Tongue (tissue), 2 donors: Measurements from ENCODE around the gene MAN2B2. TPM values are rescaled to one million over a fixed set of nuclear protein-coding genes. Genes with fewer than 3 reads are reported as not detected.

Source experiments
- DNase-seq: peaks from one replicate; pipeline ENCODE4 v3.0.0-alpha.2; 2015
- total RNA-seq: library from RNA; depleted of rRNA; stranded (reverse); fragments of >200 nt; gene quantifications from one replicate; pipeline ENCODE4 v1.2.3, GENCODE V29; 2014

The MAN2B2 gene
- 8.4 TPM for total RNA-seq

DNA sequence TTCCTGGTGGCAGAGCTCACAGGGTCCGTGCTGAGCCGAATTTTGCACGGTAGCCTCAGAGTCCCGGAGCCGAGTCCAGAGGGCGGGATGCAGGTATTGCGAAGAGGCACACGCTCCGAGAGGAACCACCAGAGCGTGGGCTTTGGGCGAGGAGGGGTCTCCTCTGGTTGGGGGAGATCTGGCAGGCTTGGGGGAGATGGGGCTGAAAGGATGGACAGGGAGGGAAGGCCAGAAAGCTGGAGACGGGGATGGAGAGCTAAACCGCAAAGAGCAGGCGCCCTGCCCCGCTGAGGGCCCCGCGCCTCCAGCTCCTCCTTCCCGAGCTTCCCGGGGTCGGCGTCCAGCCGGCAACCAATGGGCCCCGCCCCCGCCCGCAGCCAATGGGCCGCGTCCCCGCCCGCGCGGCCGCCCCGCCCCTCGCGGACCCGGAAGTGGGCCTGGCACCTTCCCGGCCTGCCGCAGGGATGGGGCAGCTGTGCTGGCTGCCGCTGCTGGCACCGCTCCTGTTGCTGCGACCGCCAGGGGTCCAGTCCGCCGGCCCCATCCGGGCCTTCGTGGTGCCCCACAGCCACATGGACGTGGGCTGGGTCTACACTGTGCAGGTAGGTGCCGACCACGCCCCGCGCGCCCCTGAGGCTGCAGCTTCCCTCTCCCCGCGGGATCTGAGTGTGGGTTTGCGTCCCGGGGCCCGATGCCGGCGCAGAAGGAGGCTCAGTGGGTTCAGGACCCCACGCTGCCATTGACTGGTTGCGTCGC lies at the start of gene MAN2B2:
Gene MAN2B2, plus strand, starts transcription at position 443 of the 756 bp plus-strand sequence. Its CDS starts 22 bp downstream, at position 465.
- peak; percentile 92 for DNase-seq

DNA sequence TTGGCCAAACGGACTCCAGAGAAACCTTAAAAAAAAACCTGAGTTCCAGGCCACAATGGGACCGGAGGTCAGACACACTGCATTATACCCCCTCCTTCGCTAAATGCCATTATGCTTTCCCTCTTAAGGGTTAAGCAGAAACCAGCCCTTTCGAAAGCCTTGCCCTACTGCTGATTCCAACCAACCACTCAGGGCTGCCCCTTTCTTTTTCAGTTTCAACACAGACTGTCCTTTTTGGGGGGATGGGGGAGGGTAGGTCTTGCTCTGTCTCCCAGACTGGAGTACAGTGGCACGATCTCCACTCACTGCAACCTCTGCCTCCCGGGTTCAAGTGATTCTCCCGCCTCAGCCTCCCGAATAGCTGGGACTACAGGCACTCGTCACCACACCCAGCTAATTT lies 49.5 kb upstream of the MAN2B2 start:
- DNase-seq: no peak

DNA sequence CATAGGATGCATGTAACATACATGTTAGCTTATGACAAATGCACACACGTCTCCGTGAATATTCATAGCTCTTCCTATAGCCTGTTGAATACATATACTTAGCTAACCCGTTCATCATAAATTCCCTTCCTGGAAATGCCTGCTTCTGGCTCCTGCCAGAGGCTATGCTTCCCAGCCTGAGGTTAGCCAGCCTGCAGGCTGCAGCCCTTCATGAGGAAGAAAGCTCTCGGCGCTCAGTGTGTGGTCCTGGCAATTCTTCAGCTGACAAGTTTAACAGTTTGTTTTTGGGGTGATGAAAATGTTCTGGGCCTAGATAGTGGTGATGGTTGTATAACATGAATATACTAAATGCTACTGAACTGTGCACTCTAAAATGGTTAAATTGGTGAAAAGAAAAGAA lies 48.8 kb upstream of the MAN2B2 start:
- no peak for DNase-seq

DNA sequence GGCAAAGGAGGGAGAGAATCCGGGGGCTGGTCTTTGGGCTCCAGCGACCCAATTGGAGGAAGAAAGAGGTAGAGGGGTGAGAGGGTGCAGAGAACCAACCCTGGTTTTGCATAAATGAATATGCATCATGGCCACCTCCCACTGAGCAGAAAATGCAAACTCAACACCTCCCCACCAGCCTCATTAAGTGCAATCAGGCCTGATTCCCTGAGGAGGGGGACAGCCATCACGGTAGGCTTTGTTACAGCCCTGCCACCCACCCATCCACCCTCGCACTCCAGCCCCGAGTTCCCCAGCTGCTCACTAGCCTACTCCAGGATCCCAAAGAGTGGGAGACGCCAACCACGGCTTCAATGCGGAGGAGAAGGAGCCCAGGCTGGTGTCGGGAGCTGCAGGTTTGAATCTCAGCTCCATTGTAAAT lies 48.3 kb upstream of the MAN2B2 start:
- no peak for DNase-seq

DNA sequence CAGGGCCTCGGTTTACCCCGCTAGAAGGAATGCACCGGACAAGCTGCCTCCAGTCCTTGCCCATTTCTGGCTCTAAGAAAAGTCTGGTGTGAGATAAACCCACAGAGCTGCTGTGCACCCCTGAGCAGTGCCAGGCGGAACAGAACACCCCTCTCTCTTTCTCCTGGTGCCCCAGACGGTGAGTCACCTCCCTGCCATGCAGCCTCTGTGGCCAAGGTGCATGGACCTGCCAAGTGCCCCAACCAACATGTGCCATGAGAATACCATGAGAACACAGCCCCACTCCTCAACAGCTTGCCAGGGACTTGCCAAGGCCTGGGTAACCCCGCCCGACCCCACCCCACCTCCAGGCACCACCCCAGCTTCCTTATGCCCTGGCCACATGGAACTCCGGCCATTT lies 47.7 kb upstream of the MAN2B2 start:
- no peak for DNase-seq

DNA sequence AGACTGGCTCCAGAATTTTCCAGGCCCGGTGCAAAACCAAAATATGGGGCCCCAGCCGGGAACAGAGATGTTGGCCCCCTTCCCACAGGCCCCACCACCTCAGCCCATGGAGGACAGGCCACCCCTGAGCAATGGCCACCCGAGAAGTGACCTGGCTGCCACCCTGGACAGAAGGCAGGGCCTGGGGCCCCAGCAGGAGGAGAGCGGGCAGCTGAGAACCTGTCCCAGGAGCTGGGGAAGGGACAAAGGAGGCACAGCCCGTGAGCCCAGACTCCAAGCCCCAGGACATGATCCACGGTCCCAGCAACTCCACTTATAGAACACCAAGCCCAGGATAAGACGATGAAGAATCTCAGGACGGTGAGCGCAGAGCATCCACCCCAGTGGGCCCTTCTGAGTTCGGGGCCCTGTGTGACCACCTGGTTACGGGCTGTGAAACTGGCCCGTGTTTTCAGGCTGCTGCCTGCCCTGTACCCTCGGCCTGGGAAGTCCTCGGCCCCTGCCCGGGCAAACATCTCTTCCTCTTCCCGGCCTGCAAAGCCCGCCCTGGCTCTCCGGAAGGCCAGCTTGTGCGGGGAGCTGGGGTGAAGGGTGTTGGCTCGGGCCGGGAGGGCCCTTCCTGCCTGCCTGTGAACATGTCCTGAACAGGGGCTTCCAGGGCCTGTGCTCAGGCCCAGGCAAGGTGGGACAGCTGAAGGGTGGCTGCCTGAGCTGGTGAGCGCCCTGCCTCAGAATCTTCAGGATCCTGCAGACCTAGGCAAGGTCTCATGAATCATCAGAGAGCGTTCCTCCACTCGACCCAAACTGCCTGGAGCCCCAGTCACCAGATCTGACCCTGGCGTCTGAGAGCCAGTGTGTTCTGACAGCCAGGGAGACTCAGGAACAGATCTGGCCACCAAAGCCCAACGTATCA lies 47.0 kb upstream of the MAN2B2 start:
- no peak for DNase-seq

DNA sequence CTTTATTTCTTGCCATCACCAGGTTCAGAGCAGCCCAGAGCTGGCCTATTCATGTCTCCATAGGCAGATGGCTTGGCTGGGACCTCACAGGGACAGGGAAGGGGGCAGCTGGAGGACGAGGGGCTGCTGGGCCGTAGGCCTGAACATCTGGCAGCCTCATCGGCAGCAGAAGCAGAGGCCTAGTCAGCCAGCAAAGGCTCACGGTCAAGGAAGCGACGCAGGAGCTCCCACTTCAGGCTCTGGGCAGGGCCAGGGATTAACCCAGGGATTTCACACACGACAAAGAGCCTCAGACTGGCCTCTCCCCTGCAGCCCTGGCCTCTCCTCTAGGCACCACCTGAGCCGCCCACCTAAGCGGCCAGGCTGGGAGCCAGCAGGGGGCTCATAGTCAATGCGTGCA lies 46.0 kb upstream of the MAN2B2 start:
- DNase-seq: peak; percentile 14

DNA sequence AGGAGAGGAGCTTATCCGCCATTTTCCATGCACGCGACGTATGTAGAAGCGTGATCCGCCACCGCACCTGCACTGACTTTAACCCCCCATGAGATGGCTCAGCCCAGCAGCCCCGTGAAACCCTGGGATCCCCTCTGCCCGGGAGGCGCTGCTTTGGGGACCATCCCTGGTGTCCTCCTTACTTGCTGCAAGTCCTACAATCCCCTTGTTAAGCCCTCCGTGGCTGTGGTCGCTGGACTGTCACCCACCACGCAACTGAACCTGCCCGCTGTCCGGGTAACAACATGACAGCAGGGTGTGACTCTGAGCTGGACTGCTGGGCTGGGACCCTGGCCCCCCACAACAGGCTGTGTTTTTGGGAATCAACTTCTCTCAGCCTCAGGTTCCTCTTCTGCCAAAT lies 44.7 kb upstream of the MAN2B2 start:
- DNase-seq: no peak

DNA sequence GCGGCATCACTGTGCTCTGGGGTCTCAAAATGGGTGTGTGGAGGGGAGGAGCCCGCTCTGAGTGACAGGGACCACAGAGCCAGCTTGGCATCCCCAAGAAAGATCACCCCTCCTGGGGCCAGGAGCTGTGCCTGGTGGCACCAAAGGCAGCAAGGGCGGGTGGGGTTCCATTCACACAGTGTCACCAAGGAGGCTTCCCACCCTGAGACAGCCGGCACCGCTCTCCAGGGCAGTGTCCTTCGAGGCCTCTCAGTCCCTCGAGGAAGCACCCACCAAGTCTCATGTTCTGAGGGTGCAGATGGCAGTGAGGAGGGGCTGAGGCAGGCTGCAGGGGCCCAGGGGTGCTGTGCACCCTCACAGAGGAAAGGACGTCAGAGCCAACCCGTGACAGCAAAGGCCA lies 44.0 kb upstream of the MAN2B2 start:
- DNase-seq: no peak

DNA sequence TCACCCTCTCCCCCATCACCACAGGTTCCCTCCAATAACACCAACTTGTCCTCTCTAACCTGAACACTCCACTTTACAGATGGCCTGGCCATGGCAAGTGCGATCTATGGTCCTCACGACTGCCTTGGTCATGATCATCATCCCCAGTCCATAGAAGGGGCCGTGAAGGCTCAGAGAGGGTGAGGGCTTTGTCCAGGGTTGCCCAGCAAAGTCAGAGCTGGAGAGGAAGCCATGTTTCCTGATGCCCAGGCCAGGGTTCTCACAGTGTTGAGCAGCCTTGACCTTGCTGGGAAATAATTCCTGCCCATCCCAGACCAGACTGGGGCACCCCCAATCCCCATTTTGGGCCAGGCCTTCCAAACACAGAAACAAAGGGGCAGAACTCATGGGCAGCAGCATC lies 42.9 kb upstream of the MAN2B2 start:
- no peak for DNase-seq

DNA sequence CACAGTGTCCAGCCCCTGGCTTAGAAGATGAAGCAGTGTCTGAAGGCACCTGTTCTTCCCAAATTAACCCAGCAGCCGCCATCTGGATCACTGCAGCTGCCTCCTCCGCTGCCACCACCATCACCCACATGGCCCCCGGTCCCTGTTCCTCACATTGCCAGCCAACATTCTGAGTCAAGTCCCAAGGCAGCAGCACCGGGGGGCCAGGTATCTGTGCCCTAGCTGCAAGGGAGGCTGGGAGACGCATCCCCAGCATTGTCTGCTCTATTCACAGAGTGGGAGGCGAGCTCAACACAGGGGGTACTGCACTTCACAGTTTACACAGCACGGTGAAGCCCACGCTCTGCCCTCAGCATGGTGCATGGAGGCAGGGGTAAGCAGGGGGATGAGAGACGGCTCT lies 42.3 kb upstream of the MAN2B2 start:
- DNase-seq: no peak

DNA sequence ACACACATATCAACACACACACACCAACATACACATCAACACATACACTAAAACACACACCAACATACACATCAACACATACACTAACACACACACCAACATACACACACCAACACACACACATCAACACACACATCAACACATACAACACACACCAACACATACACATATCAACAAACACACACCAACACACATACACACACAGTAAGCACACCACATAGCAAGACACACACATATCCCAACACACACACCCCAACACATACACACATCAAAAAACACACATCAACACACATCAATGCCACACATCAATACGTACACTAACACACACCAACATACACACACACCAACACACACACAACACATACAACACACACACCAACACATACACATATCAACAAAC lies 40.9 kb upstream of the MAN2B2 start:
- no peak for DNase-seq

DNA sequence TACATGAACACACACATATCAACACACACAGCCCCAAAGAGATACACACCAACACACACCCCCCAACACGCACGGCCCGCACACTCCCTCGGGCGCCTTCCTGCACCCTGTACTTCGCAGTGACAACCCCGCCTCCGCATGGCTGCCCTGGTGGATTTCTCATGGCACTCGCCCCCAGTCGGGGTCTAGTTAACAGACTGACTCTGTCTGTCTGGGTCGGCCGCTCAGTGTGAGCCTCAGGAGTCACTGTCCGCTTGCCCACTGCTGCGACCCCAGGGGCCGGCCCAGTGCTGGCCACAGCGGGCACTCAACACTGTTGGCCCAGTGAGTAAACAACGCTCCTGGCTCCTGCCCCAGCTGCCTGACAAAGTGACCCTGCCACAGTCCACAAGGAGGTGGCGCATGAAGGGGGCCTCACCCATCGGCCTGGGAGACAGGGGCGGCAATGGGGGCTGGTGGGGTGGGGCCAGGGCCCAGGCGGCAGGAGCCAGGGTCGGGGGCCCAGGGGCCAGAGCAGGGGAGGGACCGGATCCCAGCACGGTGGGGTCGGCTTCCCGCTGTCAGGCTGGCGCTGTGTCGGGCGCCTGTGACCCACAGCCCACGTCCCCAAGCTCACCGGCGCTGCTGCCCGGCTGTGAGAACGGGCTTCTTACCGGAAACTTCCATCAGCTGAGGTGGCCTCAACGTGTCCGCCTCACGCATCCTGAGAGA lies 40.2 kb upstream of the MAN2B2 start:
- DNase-seq: no peak

DNA sequence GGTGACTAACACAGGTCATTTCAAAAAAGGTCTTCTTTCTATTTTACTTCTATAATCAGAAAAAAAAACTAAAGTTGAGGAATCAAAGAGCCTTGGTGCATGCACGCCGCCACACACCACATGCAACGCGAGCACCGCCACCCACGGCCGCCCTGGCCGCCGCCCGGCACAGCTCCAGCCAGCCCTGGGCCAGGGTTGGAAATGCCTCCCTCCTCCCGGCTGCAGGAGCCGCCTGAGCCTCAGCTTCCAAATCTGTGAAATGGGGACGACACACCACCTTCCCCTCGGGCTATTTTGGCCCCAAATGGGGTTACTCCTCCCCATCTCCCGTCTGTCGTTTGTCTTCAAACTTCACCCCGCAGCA lies 39.7 kb upstream of the MAN2B2 start:
- DNase-seq: no peak

DNA sequence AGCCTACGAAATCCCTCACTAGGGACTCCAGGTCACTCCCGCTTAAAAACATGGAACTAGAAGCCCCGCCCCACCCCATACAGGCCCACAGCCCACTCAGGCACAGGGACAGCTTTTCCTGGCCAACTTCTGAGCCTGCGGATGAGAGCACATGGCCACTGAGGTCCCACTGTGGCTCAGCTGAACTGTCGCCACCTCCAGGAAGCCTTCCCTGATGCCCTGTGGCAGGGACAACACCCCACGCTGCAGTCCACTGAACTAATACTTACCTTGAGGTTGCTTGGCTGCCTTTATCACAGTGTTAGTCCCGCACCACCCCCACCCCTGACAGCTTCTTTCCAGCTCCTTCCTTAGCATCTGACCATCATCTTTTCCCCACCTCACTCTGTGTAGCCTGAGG lies 39.3 kb upstream of the MAN2B2 start:
- no peak for DNase-seq

DNA sequence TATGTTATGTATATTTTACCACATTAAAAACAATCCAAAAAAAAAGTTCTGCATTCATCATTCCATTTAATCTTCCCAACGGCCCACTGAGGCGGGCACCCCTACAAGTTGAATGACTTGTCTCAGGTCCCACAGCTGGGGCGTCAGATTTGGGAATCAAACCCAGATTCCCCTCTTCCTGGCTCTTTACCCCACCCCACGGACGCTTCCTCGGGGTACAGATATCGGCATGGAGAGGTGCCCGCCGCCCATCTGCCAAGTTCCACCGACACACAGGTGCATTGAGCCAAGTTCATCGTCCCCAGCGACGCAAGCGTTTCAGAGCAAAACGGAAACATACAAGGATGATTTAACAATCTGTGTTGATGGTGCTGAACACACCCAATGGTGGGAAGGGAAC lies 36.9 kb upstream of the MAN2B2 start:
- DNase-seq: no peak

DNA sequence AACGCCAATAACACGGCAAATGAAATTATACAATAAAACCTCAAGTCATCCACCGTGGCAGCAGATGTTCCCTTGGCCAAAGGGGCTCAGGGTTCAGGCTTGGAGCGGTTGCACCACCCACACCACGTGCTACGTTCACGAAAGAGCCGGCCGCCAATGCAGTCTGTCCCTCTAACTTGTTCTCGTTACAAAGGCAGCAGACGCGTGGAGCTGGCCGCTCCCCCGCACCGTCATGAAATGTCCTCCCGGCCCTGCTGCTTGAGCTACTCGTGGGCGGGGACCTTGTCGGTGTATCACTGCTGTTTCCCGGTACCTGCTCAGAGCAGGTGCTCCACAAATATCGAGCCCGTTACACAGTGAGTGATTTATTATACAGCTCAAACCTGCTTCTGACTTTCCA lies 36.4 kb upstream of the MAN2B2 start:
- no peak for DNase-seq

DNA sequence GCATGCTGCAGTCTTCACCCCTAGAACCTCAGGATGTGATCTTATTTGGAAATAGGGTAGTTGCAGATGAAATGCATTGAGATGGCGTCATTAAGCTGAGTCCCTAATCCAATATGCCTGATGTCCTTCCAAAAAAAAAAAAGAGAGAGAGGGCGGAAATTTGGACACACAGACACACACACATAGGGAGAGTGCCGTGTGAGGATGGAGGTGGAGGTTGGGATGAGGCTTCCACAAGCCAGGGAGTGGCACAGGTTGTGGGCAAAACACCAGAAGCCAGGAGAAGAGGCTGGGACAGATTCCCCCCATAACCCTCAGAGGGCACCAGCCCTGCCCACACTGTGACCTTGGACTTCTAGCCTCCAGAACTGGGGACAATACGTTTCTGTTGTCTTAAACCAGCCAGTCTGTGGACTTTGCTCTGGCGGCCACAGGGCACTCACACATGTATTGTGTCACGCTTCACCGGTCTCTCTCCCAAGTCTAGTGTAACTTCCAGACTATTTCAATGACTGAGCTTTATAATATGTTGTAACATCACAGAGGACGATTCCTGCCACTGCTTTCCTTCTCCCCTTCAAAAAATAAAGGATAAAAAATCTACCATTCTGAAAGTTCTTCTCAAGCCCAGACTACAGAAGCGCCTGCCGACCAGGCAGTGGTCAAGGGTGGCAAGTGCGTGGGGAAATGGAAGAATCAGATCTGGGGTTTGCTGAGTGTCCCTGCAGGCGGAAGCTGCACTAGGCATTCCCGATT lies 35.8 kb upstream of the MAN2B2 start:
- DNase-seq: no peak

DNA sequence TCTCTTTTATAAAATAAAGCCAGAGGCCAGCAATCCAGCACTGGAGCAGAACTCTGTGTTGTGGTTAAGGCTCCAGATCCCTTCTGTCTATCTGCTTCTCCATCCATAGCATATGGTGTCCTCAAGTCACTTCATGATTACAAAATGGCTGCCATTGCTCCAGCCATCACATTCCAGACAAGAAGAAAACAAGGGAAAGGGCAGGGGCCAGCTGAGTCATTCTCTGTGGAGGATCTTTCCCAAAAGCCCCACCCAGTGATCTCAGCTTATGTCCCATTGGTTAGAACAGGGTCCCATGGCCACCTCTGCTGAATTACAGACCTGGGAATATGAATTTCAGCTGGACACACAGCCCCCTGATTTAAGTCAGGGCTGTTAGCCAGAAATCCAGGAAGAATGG lies 34.1 kb upstream of the MAN2B2 start:
- DNase-seq: no peak

DNA sequence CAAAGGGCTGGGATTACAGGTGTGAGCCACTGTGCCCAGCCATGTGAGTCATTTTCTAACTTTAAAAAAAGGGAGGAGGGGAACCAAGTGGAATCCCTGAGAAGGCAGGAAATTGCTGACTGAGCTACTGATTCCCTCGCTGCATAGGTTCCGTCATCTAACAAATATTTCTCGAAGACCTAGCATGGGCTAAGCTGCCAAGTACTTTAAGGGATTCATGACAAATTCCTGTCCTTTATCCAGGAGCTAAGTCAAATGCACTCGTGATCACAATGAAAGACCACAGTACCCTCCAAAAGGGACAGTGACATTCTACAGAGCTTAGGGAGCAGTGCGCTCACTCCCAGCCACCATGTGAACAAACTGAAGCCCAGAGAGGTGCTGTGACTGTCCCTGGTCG lies 33.2 kb upstream of the MAN2B2 start:
- DNase-seq: no peak

DNA sequence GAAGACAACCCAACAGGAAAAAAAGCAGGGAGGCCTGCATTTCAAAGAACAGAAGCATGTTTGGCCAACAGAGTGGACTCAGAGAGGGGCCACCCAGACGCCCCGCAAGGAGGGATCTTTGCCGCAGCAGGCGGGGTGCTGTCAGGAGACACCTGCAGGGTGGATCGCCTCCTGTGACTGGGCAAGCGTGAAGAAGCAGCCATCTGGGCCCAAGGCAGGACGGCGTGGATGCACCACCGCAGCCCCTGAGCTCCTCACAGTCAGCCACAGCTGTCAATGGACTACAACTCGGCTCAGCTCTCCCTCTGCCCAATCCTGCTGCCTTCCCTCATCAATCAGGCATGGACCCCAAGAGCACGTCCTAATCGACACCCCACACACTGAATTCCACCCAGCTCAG lies 32.0 kb upstream of the MAN2B2 start:
- no peak for DNase-seq

DNA sequence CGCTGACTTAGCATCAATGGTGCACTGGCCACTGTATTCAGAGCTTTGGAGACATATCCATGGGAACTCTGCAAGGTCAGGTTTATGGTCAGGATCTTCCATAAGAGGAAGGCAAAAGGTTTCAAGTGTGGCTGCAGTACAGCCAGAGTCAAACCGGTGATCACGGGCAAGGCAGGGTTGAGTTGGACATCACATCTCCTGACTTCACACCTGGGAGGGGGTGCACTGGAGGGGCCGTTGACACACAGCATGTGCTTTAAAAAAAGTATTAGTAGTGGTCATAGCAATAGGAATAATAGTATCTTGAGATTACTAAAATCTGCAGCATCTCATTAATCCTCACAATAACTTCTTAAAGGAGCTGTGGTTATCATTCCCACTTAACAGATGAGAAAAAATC lies 28.9 kb upstream of the MAN2B2 start:
- no peak for DNase-seq
